Gastroesophageal sphincter (tissue), 3 donors: Measurements from ENCODE around the gene MR1.

Experiments used
- CTCF ChIP-seq, 4 experiments: fragments of 200-600 bp in 2 of 4; fragments of 450-650 bp in 2 of 4; sonication (generic) in 1 of 4; IDR thresholded peaks; one replicate each; pipeline ENCODE4 v1.5.1; 2017 to 2019; ENCODE audit warnings: antibody characterized with exemption in 4 of 4, mild to moderate bottlenecking in 2 of 4, moderate library complexity in 2 of 4
- EP300 ChIP-seq: sonication (generic); formaldehyde crosslinking; IDR thresholded peaks from one replicate; pipeline ENCODE4 v1.6.1; 2017; ENCODE audit warnings: antibody characterized with exemption, mild to moderate bottlenecking
- POLR2AphosphoS5 ChIP-seq: sonication (generic); formaldehyde crosslinking; IDR thresholded peaks from one replicate; pipeline ENCODE4 v1.6.1; 2017; ENCODE audit warnings: antibody characterized with exemption

- TF ChIP-seq CTCF (IDR thresholded peaks at IDR 0.05) (no peak), POLR2AphosphoS5 (no peak), EP300 (no peak)
Observed at GRCh38 chr1:181086091-181086490, 52.3 kb downstream of the MR1 start.
